HEK293 (cell line): ENCODE results near the gene C16orf92.

Experiments
- CTCF ChIP-seq: fragments of 450-650 bp; formaldehyde crosslinking; IDR thresholded peaks from 2 replicates; pipeline ENCODE4 v1.5.1; 2016; ENCODE audit warnings: missing biosample characterization, missing genetic modification characterization
- ZNF214 ChIP-seq: fragments of 450-650 bp; formaldehyde crosslinking; IDR thresholded peaks from 2 replicates; pipeline ENCODE4 v1.5.1; 2017; ENCODE audit warnings: missing biosample characterization, mild to moderate bottlenecking, missing genetic modification characterization, borderline replicate concordance
- ZNF302 ChIP-seq: fragments of 450-650 bp; formaldehyde crosslinking; IDR thresholded peaks from 2 replicates; pipeline ENCODE4 v1.5.1; 2016; ENCODE audit warnings: missing biosample characterization, missing genetic modification characterization, low read depth
- ZNF513 ChIP-seq: fragments of 450-650 bp; IDR thresholded peaks from 2 replicates; pipeline ENCODE4 v1.5.1; 2018; ENCODE audit warnings: missing biosample characterization, missing genetic modification characterization
- ZNF626 ChIP-seq: fragments of 450-650 bp; sonication (Bioruptor Pico); formaldehyde crosslinking; IDR thresholded peaks from 2 replicates; pipeline ENCODE4 v1.5.1; 2018; ENCODE audit warnings: missing biosample characterization, missing genetic modification characterization, inconsistent platforms

- TF ChIP-seq ZNF513 (tag by site-specific recombination) (no peak), ZNF214 (tag by site-specific recombination) (no peak), ZNF626 (tag by site-specific recombination) (no peak), CTCF (no peak), ZNF302 (tag by site-specific recombination) (no peak)
These were observed 38.2 kb upstream of the C16orf92 start for GRCh38 chr16:29984764-29985147.
